HCT116 (cell line): Measurements from ENCODE around the gene VPS45.
"Not testable (repeated sequence)": the region's sequence is repeated elsewhere in the genome, so short reads cannot be mapped to it uniquely, and the experiment has no call there.

Source experiments
- JUND ChIP-seq: IDR thresholded peaks from 2 replicates; pipeline ENCODE4 v1.6.1; 2012
- POLR2AphosphoS5 ChIP-seq: IDR thresholded peaks from 2 replicates; pipeline ENCODE4 v1.6.1; 2011; ENCODE audit warnings: mild to moderate bottlenecking, low read depth, low read length, moderate library complexity
- TF ChIP-seq, protein P1 (sequence below): IDR thresholded peaks from 2 replicates; pipeline ENCODE4 v1.6.1; 2012
- TF ChIP-seq, protein P2 (sequence below), 3 experiments: fragments of 200-600 bp in 1 of 3; sonication (generic) in 1 of 3; IDR thresholded peaks in 2 of 3; conservative IDR thresholded peaks in 1 of 3; 2 replicates each; pipeline ENCODE4 v1.5.1; 2012 to 2017; ENCODE audit warnings: low read depth in 2 of 3, low read length in 2 of 3, antibody characterized with exemption in 1 of 3, borderline replicate concordance in 1 of 3, control low read depth in 1 of 3, mild to moderate bottlenecking in 1 of 3, mixed read lengths in 1 of 3, mixed run types in 1 of 3, moderate library complexity in 1 of 3; ENCODE audit not compliant: insufficient read depth in 1 of 3
- TF ChIP-seq, protein P3 (sequence below): IDR thresholded peaks from 2 replicates; pipeline ENCODE4 v1.6.1; 2012

DNA sequence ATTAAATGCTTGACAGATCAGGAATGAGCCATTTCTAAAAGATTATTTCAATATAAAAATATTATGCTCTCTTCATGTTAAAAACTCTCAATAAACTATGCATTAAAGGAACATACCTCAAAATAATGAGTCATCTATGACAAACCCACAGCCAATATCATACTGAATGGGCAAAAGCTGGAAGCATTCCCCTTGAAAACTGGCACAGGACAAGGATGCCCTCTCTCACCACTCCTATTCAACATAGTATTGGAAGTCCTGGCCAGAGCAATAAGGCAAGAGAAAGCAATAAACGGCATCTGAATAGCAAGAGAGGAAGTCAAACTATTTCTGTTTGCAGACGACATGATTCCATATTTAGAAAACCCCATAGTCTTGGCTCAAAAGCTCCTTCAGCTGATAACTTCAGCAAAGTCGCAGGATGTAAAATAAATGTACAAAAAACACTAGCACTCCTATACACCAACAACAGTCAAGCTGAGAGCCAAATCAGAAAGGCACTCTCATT, 15.6 kb upstream of the VPS45 start:
- TF ChIP-seq, protein P1, sequence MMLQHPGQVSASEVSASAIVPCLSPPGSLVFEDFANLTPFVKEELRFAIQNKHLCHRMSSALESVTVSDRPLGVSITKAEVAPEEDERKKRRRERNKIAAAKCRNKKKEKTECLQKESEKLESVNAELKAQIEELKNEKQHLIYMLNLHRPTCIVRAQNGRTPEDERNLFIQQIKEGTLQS, result not testable (repeated sequence)
- not testable (repeated sequence) for TF ChIP-seq POLR2AphosphoS5, JUND
- TF ChIP-seq, protein P2, sequence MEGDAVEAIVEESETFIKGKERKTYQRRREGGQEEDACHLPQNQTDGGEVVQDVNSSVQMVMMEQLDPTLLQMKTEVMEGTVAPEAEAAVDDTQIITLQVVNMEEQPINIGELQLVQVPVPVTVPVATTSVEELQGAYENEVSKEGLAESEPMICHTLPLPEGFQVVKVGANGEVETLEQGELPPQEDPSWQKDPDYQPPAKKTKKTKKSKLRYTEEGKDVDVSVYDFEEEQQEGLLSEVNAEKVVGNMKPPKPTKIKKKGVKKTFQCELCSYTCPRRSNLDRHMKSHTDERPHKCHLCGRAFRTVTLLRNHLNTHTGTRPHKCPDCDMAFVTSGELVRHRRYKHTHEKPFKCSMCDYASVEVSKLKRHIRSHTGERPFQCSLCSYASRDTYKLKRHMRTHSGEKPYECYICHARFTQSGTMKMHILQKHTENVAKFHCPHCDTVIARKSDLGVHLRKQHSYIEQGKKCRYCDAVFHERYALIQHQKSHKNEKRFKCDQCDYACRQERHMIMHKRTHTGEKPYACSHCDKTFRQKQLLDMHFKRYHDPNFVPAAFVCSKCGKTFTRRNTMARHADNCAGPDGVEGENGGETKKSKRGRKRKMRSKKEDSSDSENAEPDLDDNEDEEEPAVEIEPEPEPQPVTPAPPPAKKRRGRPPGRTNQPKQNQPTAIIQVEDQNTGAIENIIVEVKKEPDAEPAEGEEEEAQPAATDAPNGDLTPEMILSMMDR (IDR thresholded peaks at IDR 0.05 in 2 of 3, conservative IDR thresholded peaks at IDR 0.05 in 1 of 3; ENCODE audit: borderline replicate concordance in 1 of 3, insufficient read depth in 1 of 3, low read depth in 2 of 3, low read length in 2 of 3), result not testable (repeated sequence)
- TF ChIP-seq, protein P3, sequence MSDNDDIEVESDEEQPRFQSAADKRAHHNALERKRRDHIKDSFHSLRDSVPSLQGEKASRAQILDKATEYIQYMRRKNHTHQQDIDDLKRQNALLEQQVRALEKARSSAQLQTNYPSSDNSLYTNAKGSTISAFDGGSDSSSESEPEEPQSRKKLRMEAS, result not testable (repeated sequence)
